HG03280 (cell line): ENCODE results near the gene LOXHD1.

Experiments
- ATAC-seq: cut with Tn5 transposase; IDR thresholded peaks from one replicate; pipeline ENCODE4 v1.9.1; 2021; ENCODE audit warnings: mild to moderate bottlenecking, moderate library complexity; ENCODE audit not compliant: unreplicated experiment

The LOXHD1 gene

GRCh38 chr18:46547520-46547919 lies 109.5 kb downstream of the LOXHD1 start:
- no peak for ATAC-seq

DNA sequence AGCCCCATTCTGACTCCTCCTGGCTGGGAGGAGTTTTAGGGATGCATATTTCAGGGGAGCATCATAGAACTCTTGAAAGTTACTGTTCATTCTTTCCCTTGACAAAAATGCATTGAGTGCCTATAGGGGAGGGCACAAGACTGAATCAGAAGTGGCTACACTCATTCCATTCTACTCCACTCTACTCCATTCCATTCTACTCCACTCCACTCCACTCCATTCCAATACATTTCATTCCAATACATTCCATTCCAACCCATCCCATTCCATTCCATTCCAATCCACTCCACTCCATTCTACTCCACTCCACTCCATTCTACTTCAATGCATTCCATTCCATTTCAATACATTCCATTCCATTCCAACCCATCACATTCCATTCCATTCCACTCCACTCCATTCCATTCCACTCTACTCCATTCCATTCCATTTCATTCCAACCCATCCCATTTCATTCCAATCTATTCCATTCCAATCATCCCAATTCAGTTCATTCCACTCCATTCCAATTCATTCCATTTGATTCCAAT lies 110.8 kb downstream of the LOXHD1 start:
- ATAC-seq, result no peak

DNA sequence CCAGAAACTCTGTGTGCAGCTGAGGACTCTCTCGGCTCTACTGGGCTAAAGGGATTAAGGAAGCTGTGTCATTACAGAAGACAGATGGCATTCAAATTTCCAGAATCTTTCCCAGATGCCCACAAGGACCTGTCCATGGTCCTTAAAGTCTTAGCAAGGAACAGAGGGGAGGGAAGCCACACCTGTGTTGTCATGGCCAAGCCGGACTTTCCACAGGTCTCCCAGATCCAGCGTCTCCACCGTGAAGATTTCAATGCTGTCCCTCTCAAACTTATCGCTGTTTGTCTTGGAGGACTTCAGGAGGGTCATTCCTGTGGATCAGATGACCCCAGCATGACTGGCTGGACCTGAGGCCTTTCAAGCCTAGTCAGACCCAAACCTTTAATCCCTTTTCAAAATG lies 114.5 kb downstream of the LOXHD1 start:
- ATAC-seq, result no peak

DNA sequence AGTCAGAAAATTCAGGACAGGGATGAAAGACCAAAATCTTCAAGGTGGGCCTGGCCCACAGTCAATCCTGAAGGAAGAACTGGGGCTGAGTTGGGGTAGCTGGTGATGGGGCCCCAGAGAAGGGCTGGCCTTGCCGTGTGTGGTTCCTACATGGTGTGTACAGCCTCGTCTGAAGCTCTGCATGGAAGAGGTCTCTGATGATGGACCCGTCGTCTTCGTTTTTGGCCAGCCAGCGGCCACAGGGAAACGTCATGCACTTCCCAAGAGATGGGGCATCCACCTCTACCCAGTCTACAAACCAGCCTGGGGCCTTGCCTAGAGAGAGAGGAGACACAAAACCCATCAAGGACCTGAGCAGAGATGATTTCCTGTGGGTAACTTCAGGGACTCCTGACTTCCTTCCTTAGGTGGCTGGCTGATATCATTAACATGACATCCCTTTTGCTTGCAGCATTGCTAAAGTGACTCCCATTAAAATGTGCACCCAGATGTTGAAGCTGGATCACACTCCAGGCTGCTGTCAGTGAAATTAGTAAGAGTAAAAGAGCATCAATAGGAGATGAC lies 115.3 kb downstream of the LOXHD1 start:
- ATAC-seq, result no peak

DNA sequence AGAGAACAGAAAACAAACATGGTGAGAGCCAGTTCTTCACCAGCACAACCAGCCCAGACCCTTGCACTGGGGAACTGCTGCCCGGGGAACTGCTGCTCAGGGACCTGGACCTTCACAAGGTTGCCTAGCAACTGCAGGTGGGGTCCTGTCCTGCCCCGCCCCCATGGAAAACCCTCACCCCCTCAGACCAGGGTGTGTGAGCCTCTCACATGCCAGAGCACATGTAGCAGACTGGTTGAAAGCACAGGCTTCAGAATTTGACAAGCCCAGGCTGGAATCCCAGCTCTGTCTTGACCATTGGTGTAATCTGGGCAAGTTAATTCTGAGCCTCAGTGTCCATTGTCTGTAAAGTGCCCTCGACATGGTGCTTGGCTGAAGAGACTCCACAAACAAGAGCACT lies 118.6 kb downstream of the LOXHD1 start:
- ATAC-seq, result no peak

DNA sequence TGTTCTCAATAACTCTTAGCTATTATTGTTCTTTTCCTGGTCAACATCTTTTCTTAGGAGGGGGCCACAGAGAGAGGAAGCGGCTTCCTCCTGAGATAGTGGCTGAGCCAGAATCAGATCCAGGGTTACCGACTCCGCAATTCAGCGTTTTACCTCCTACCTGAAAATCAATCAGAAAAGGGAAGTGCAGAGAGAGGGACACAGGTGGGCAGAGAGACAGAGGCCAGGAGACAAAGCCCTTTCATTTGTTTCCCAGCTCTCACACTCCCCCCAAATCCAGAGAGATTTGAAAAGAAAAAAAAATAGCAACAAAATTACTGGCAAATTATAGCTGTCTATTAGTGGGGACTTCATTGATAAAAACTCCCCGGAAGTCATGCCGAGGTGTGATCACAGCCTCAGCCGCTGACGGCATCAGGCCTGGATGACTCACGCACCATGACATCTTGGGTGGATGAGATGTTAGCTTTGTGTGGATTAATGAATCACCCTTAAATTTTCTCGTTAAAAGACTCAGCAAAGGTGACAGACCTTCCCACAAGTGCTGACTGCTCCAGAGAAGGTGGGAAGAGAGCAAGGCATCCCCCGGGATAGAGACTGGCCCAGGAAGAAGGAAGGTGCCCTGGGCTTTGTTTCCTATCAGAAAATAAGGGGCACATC lies 120.7 kb downstream of the LOXHD1 start:
- no peak for ATAC-seq

DNA sequence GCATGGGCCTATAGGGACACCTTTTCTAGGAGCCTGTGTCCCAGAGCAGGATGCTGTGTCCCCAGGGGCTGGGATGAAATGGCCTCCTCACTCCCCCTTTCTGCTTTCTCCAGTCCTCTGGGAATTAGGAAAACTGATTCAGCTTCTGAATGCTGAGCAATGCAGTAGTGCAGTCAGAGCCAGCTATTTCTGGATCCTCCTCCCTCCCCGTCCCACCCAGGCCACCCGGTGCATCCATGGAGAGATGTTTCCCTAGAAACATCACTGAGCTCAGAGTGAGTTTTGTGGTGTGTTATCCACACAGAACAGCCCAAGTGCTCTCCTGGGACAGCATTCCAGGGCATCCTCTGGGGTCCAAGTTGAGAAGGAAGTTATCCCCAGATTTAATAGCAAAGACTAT lies 125.5 kb downstream of the LOXHD1 start:
- no peak for ATAC-seq

GRCh38 chr18:46528037-46528436 lies 129.0 kb downstream of the LOXHD1 start:
- no peak for ATAC-seq

- no peak for ATAC-seq
These were observed 137.2 kb downstream of the LOXHD1 start for GRCh38 chr18:46519870-46520269.

- no peak for ATAC-seq
These were observed 138.6 kb downstream of the LOXHD1 start for GRCh38 chr18:46518438-46518837.

- no peak for ATAC-seq
These were observed 140.5 kb downstream of the LOXHD1 start for GRCh38 chr18:46516555-46516954.

GRCh38 chr18:46510386-46510785 lies 146.6 kb downstream of the LOXHD1 start:
- ATAC-seq, result no peak

- ATAC-seq, result no peak
These were observed 147.5 kb downstream of the LOXHD1 start for GRCh38 chr18:46509530-46509929.

- no peak for ATAC-seq
These were observed 149.9 kb downstream of the LOXHD1 start for GRCh38 chr18:46506974-46507586.

DNA sequence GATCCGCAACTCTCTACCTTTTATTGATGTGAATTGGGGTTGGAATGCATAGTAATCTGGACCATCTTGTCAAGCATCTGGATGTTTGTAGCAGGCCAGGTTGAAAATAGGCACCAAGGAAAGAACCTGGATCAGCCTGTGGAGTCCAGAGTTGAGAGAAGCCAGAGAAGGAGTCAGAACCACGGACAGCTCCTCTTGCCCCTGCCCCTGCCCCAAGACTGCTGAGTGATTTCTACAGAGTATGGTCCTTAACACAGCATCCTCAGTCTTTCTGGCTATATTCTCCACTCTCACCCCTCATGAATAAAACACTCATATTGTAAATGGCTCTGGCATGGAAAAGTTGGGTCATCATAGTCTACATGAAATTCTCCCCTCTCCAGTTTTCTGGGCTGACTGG lies 154.6 kb downstream of the LOXHD1 start:
- no peak for ATAC-seq

DNA sequence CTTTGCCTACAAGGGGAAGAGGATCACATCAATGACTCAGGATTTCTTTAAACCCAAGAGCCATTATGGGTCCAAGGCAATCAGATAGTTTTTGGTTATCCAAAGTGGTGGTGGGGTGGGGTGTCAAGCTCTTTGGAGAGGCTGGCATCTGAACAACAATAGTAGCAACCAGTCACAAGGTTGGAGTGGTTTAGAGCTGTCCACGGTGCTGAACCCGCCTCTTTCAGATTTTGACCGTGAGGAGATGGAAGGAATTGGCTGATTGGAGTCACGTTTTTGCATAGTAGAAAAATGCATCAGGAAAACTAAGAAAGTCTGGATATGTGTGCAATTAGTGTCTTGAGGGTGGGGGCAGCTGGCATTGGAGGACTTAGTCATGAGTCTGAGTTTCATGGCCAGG lies 159.9 kb downstream of the LOXHD1 start:
- no peak for ATAC-seq

GRCh38 chr18:46488471-46489213 lies 168.4 kb downstream of the LOXHD1 start:
- no peak for ATAC-seq

DNA sequence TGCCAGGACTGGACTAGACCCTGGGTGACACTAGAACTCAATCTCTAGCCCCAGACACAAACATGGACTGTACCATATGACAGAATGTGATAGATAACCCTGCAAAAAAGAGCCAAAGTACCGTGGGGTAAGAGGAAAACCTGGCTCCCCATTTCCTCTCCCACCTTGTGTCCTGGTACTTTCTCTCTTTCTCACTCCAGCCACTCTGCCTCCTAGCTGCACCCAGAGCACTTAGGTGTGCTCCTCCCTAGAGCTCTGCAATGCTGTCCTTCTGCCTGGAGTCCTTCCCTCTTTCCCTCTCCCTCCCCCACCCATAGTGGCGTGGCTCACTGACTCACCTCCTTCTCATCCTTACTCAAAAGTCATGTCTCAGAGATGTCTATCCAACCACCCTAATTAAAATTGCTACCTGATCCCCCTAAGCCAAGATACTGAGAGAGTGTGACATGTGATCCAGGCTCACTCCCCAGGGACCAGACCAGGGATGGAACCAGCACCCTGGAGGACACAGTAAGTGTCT lies 171.3 kb downstream of the LOXHD1 start:
- ATAC-seq, result no peak

GRCh38 chr18:46484971-46485370 lies 172.0 kb downstream of the LOXHD1 start:
- no peak for ATAC-seq

- ATAC-seq, result no peak
These were observed 174.2 kb downstream of the LOXHD1 start for GRCh38 chr18:46482831-46483230.

DNA sequence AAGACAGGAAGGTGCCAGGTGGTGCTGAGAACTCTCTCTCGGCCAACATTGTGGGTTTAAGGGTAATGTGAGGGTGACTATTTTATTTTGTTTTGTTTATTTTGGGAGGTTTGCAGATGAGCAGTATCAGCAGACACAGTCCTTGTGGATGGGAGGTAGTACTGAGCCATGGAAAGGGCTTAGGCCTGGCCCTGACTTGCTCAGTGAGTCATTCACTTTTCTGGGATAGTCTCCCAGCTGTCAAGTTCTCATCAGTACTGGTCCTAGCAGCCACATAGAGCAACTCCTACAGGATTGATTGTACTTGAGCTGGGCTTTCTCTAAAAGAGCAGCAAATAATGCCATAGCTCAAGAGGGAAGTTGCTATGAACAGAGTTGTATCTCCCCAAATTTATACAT lies 175.2 kb downstream of the LOXHD1 start:
- ATAC-seq, result no peak
